Caco-2 (cell line): Measurements from ENCODE around the gene GOLGA8B. TPM values are rescaled to one million over a fixed set of nuclear protein-coding genes. Genes with fewer than 3 reads are reported as not detected.

Source experiments
- BruUV-seq: library from RNA; stranded (reverse); fragments of 400-500 nt; replicated peaks from 2 replicates; lab custom pipeline; 2021; lab: Mats Ljungman, UMichigan
- CTCF ChIA-PET: fragments of 300-600 bp; sonication (Branson Sonifier 250); formaldehyde crosslinking; loops from one replicate; lab custom pipeline; 2022; ENCODE audit warnings: antibody characterized with exemption; lab: Charles Lee
- POLR2A ChIA-PET: fragments of 300-600 bp; sonication (Branson Sonifier 250); formaldehyde crosslinking; loops from one replicate; lab custom pipeline; 2022; ENCODE audit warnings: antibody characterized with exemption; lab: Charles Lee
- DNase-seq, 2 experiments: peaks; one replicate each; pipeline versions ENCODE4 v3.0.0 to v3.0.0-alpha.2; 2020 to 2022
- H3K27me3 ChIP-seq: replicated peaks from 2 replicates; pipeline ENCODE4 v1.6.0; 2011; ENCODE audit warnings: low read length; ENCODE audit not compliant: control insufficient read depth, insufficient read depth
- H3K36me3 ChIP-seq: 2 replicates; pipeline ENCODE4 v1.5.1; 2011; ENCODE audit warnings: low read length; ENCODE audit not compliant: control insufficient read depth, insufficient read depth
- H3K4me1 ChIP-seq: fragments of 250-450 bp; sonication (Bioruptor Pico); 2 replicates; pipeline ENCODE4 v1.5.1; 2020; ENCODE audit warnings: mild to moderate bottlenecking
- H3K4me3 ChIP-seq: 2 replicates; pipeline ENCODE4 v1.5.1; 2011; ENCODE audit warnings: low read depth, mild to moderate bottlenecking, control low read depth, low read length
- H3K9me3 ChIP-seq: fragments of 250-450 bp; sonication (Bioruptor Pico); 2 replicates; pipeline ENCODE4 v1.5.1; 2020; ENCODE audit warnings: mild to moderate bottlenecking, moderate library complexity
- H3K27ac Mint-ChIP-seq: one replicate; pipeline ENCODE4 v1.8.0; 2022; ENCODE audit warnings: mixed read lengths; ENCODE audit not compliant: unreplicated experiment
- H3K27me3 Mint-ChIP-seq: one replicate; pipeline ENCODE4 v1.8.0; 2022; ENCODE audit warnings: mixed read lengths; ENCODE audit not compliant: insufficient read depth, unreplicated experiment
- H3K36me3 Mint-ChIP-seq: one replicate; pipeline ENCODE4 v1.8.0; 2022; ENCODE audit warnings: mild to moderate bottlenecking, mixed read lengths; ENCODE audit not compliant: insufficient read depth, unreplicated experiment
- H3K4me1 Mint-ChIP-seq: one replicate; pipeline ENCODE4 v1.8.0; 2022; ENCODE audit warnings: low read depth, mixed read lengths; ENCODE audit not compliant: unreplicated experiment
- H3K4me3 Mint-ChIP-seq: one replicate; pipeline ENCODE4 v1.8.0; 2022; ENCODE audit warnings: mild to moderate bottlenecking, moderate library complexity, mixed read lengths; ENCODE audit not compliant: unreplicated experiment
- H3K9me3 Mint-ChIP-seq: one replicate; pipeline ENCODE4 v1.8.0; 2022; ENCODE audit warnings: mixed read lengths; ENCODE audit not compliant: unreplicated experiment
- intact Hi-C: fragments of 100-400 bp; cut with micrococcal nuclease; formaldehyde crosslinking; loops from one replicate; pipeline ENCODE4 v1.10.0; 2022; ENCODE audit not compliant: unreplicated experiment
- total RNA-seq: library from RNA; stranded (reverse); gene quantifications from 2 replicates; pipeline ENCODE4 v1.2.3, GENCODE V29; 2022
- TF ChIP-seq, protein P1 (sequence below), 2 experiments: fragments of 200-600 bp in 1 of 2; IDR thresholded peaks; 1 replicate in 1 of 2; 2 replicates in 1 of 2; pipeline versions ENCODE4 v1.5.1 to v1.8.0; 2011 to 2022; ENCODE audit warnings: antibody characterized with exemption in 1 of 2, control low read depth in 1 of 2, inconsistent platforms in 1 of 2, low read depth in 1 of 2, low read length in 1 of 2, mild to moderate bottlenecking in 1 of 2, moderate library complexity in 1 of 2; ENCODE audit not compliant: insufficient read depth in 1 of 2, severe bottlenecking in 1 of 2, unreplicated experiment in 1 of 2

GOLGA8B gene
- total RNA-seq, 1 experiment from 2014 or later, result 52.3 TPM

DNA sequence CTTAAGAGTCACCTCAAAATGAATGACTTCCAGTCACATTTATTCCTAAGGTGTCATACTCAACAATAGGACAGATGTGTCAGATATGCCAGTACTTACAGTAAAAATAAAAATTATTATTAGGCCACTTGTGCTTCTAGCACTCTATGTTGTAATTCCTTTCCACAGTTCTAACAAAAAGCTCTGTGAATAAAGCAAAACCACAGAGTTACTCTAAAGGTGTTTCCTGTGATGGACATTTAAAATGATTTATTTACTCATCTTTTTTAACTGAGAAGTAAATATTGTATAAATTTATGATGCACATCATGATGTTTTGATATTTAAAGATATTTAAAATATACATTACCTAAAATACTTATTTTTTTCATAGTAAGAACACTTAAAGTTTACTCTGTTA, 13.9 kb upstream of the GOLGA8B start:
- no peaks in the 10 kb centered on the region for H3K36me3 ChIP-seq
- H3K27me3 ChIP-seq, result no peaks in the 10 kb centered on the region
- Mint-ChIP-seq H3K27me3 (peaks cover 11% of the 10 kb centered on the region), H3K36me3 (no peaks in the 10 kb centered on the region), H3K27ac (no peak overlapping the region), H3K9me3 (no peaks in the 10 kb centered on the region), H3K4me3 (no peak overlapping the region), H3K4me1 (no peaks in the 10 kb centered on the region)
- H3K4me3 ChIP-seq, result no peak overlapping the region
- TF ChIP-seq, protein P1, sequence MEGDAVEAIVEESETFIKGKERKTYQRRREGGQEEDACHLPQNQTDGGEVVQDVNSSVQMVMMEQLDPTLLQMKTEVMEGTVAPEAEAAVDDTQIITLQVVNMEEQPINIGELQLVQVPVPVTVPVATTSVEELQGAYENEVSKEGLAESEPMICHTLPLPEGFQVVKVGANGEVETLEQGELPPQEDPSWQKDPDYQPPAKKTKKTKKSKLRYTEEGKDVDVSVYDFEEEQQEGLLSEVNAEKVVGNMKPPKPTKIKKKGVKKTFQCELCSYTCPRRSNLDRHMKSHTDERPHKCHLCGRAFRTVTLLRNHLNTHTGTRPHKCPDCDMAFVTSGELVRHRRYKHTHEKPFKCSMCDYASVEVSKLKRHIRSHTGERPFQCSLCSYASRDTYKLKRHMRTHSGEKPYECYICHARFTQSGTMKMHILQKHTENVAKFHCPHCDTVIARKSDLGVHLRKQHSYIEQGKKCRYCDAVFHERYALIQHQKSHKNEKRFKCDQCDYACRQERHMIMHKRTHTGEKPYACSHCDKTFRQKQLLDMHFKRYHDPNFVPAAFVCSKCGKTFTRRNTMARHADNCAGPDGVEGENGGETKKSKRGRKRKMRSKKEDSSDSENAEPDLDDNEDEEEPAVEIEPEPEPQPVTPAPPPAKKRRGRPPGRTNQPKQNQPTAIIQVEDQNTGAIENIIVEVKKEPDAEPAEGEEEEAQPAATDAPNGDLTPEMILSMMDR (IDR thresholded peaks at IDR 0.05; ENCODE audit: insufficient read depth in 1 of 2, low read depth in 1 of 2, low read length in 1 of 2, severe bottlenecking in 1 of 2, unreplicated experiment in 1 of 2), result no peak
- intact Hi-C loops, result no loop called here
- ChIA-PET POLR2A (no interaction called here), CTCF (no interaction called here)
- no peak for DNase-seq
- BruUV-seq, result no TSS peak
- no peaks in the 10 kb centered on the region for H3K4me1 ChIP-seq
- H3K9me3 ChIP-seq, result no peaks in the 10 kb centered on the region

DNA sequence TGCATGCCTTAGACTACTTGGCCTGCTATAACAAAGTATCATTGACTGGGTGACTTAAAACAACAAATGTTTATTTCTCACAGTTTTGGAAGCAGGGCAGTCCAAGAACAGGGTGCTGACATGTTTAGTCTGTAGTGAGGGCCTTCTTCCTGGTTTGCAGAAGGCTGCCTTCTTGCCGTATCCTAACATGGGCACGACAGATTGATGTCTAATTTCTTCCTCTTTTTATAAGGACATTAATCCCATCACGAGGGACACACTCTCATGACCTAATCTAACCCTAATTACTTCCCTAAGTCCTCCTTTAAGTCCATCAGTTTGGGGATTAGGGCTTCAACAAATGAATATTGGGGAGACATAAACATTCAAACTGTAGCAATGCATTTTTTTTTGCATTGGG, 10.9 kb upstream of the GOLGA8B start:
- Histone ChIP-seq H3K36me3 (no peaks in the 10 kb centered on the region), H3K9me3 (no peaks in the 10 kb centered on the region), H3K4me1 (no peaks in the 10 kb centered on the region), H3K4me3 (no peak overlapping the region), H3K27me3 (no peaks in the 10 kb centered on the region)
- BruUV-seq, result no TSS peak
- TF ChIP-seq, protein P1 (IDR thresholded peaks at IDR 0.05; ENCODE audit: insufficient read depth in 1 of 2, low read depth in 1 of 2, low read length in 1 of 2, severe bottlenecking in 1 of 2, unreplicated experiment in 1 of 2), result no peak
- POLR2A ChIA-PET, result no interaction called here
- Mint-ChIP-seq H3K36me3 (no peaks in the 10 kb centered on the region), H3K27me3 (peaks cover 12% of the 10 kb centered on the region), H3K4me3 (no peak overlapping the region), H3K9me3 (no peaks in the 10 kb centered on the region), H3K4me1 (no peaks in the 10 kb centered on the region), H3K27ac (no peak overlapping the region)
- DNase-seq, result no peak
- CTCF ChIA-PET, result no interaction called here
- intact Hi-C loops, result no loop called here

DNA sequence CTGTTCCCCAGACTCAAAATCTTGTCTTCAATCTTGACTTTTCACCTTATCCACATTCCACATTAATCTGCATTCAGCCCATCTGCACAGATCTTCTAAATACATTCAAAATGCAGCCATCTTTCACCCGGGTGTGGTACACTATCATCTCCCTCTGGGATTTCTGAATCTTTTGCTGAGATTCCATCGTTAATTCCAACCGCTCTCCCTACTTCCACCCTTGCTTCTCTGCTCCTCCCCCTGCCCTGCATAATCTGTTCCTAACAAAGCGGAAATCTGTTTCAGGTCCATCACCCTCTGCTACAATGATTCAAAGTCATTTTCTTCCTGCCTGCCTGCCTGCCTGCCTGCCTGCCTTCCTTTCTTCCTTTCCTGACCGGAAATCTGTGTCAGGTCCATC, 7.9 kb upstream of the GOLGA8B start:
- DNase-seq, result no peak
- no peak overlapping the region for H3K4me3 Mint-ChIP-seq
- no peak overlapping the region for H3K27ac Mint-ChIP-seq
- TF ChIP-seq, protein P1 (IDR thresholded peaks at IDR 0.05; ENCODE audit: insufficient read depth in 1 of 2, low read depth in 1 of 2, low read length in 1 of 2, severe bottlenecking in 1 of 2, unreplicated experiment in 1 of 2), result no peak
- Histone ChIP-seq H3K9me3 (no peaks in the 10 kb centered on the region), H3K4me1 (no peaks in the 10 kb centered on the region), H3K4me3 (no peak overlapping the region), H3K36me3 (no peaks in the 10 kb centered on the region), H3K27me3 (no peaks in the 10 kb centered on the region)
- CTCF ChIA-PET, result no interaction called here
- H3K27me3 Mint-ChIP-seq, result peaks cover 14% of the 10 kb centered on the region
- POLR2A ChIA-PET, result no interaction called here
- intact Hi-C loops, result no loop called here
- no peaks in the 10 kb centered on the region for H3K36me3 Mint-ChIP-seq
- no peaks in the 10 kb centered on the region for H3K4me1 Mint-ChIP-seq
- BruUV-seq, result no TSS peak
- no peaks in the 10 kb centered on the region for H3K9me3 Mint-ChIP-seq
